Embryonic facial prominence (tissue), 1 donor: ENCODE measurements around the gene IGSF21.
"Not testable (repeated sequence)": the region's sequence is repeated elsewhere in the genome, so short reads cannot be mapped to it uniquely, and the experiment has no call there.

Experiments
- DNase-seq: peaks from one replicate; pipeline ENCODE4 v3.0.0-alpha.2; 2016; ENCODE audit errors: extremely low spot score

Gene IGSF21

DNA sequence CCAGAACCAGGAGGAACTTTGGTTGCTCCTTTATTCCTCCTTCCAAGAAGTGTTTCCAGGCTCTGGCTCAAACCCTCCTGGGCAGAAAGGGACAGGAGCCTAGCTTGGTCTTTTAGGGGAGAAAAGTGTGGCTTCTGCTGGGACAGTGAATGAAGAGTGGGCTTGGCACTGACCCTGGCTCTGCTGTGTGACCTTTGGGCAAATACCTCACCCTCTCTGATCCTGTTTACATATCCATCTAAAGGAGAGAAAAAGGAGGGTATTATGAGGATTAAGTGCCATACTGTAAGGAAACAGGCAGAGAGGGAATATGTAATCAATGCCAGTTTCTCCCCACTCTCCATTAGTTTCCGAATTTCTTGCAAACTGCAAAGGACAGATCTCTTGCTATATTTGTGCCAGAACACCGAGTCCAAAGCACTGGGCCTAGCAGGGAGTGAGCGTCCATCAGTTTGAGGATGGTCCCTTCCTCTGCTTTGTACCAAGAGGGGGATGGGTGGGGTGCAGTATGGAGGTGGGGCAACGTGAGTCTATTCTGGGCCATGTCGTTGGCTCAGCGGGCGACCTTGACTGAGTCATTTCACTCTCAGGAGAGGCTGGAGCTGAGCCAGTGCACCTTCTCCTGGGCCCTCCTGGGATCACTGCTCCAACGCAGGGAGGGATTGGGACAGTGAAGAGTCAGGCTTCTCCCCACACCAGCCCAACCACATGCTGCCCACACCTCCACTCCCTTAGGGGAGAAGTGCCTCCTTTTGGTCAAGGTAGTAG is 38.4 kb downstream of the IGSF21 start:
- no peak for DNase-seq

DNA sequence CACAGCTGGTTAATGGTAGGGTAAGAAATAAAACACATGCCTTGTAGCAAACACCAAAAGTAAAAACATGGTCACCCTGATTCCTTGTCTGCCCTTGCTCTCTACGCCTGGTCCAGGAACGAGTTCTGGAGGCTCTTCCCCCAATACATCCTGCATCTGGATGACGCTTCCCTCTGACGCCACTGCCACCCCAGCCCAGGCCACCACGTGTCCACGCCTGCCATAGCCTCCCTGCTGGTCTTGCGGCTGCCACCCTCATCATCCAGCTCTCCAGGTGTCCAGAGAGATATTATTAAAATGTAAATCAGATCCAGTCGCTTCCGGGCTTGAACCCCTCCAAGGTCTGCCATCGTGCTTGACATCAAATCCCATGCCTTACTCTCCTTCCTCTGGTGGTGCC is 39.3 kb downstream of the IGSF21 start:
- no peak for DNase-seq

DNA sequence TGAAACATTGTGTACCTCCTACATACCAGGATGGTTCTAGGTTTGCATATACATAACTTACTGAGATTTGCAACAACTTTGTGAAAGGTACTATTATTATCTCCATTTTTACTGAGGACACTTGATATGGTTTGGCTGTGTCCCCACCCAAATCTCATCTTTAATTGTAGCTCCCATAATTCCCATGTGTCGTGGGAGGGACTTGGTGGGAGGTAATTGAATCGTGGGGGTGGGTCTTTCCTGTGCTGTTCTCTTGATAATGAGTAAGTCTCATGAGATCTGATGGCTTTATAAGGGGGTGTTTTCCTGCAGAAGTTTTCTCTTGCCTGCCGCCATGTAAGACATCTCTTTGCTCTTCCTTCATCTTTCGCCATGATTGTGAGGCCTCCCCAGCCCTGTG is 40.1 kb downstream of the IGSF21 start:
- no peak for DNase-seq

DNA sequence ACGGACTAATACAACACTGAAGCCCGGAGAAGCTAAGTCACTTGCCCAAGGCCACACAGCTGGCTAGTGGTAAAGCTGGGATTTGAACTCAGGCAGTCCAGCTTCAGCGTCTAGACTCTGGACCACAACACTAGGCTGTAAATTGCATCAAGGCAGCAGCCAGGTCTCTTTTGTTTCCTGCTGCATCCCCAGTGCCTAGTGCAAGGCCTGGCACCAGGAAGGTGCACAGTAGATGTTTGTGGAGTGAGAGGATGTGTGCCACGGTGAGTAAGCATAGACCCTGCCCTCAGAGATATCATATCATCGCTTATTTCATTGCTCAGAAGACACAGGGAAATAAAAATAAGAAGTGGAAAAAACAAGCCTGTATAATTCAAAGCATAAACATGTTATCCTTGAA is 40.9 kb downstream of the IGSF21 start:
- no peak for DNase-seq

DNA sequence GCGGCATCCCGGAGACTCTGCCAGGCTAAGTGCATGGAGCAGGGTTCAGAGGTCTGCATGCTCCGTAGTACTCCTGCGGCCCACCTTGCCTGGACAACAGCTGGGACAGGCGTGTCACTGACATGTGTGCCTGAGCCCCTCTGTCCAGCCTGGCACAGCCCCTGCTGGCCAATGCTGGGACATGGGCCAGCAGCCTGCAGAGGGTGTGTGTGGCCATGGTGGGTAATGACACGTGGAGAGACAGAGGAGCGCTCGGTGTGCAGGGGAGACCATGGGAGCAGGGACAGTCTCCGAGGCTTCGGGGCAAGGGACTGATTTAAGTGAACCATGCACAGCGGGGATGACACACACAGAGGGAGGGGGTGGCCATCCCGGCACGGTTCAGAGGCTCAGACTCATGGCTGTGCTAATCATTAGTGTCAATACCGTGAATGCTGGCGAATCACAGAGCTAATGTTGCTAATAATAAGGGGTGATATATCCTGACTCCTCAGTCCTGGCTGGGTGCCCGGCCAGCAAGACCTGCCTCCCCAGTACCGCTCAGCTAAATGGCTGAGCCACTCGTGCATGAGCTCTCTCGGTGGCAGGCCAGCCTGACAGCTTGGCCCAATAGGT is 41.5 kb downstream of the IGSF21 start:
- DNase-seq: no peak

DNA sequence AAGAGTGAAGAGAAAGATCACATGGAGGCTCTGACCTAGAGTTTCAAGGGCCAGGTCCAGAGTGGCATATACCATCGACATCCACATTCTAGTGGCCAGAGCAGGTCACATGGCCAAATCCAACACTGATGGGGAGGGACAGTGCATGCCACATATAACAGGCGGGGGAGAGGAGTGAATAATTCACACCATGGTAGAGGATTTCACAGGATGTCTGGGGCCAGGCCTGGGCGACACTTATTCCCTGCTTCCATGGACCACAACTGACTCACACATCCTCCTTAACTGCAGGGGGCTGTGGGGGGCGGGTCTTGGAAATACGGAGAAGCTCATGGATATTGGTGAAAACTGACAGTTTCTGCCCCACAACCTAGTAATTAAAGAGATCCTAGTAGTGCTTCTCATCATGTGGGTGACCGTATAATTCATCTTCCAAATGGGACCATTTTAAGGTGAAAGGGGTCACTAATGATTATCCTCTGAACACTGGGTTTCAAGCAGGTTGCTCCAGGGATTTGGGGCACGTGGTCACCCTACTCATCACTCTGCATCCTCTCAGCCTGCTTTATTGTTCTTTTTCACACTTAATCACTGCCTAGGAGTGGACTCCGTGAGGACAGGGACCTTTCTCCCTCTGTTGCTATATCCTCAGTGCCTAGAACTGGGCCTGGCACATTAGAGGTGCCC is 44.0 kb downstream of the IGSF21 start:
- no peak for DNase-seq

DNA sequence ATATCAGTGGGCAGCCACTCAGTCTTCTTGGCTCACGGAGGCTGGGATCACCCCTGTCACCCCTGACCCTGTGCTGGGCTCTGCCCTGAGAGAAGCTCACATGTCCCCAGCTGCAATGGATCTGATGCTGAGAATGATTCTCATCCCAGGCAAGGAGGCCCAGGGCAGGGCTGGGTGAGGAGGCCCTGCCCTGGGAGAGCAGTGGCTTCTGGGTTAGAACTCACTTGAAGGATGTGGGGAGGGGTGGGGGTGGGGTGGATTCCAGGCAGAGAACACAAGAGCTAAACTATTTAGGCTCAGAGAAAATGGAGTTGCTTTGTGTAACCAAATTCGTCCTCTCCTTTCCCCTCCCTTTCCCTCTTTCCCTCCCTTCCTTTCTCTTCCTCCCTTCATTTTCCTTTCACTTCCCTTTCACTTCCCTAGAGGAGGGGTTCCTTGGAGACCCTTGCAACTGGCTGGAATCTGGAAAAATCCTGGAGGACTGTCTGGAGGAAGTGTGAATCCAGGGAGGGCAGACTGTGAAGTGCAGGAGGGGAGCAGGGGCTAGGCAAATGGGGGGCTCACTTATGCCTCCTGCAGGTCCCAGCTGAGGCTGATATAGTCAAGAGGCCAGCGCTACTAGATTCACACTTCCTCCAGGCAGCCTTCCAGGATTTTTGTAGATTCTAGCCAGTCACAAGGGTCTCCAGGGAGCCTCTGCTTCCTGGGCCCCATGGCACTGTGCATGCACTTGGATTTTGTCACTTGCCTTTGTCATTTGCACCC is 47.0 kb downstream of the IGSF21 start:
- DNase-seq: no peak

DNA sequence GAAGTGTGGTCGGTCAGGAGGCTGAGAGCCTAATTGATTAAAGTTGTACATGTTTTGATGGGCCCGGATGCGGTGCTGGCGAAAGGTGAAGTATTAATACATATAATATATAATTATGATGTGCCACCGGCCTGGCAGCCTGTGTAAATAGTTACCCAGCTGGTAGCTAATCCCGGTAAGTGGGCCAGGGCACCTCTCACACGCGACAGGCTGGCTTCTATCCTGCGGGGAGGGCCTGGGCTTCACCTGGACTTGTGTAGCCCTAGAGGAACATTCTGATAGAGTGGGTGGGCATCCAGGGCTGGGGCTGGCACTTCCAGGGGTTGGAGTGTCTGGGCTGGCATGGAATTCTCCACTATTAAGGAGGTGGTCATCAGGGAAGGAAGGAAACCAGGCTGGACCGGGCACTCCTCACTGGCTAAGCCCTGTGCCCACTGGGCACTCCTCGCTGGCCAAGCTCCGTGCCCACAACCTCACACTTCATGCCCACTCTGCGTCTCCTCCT is 48.3 kb downstream of the IGSF21 start:
- DNase-seq: no peak

DNA sequence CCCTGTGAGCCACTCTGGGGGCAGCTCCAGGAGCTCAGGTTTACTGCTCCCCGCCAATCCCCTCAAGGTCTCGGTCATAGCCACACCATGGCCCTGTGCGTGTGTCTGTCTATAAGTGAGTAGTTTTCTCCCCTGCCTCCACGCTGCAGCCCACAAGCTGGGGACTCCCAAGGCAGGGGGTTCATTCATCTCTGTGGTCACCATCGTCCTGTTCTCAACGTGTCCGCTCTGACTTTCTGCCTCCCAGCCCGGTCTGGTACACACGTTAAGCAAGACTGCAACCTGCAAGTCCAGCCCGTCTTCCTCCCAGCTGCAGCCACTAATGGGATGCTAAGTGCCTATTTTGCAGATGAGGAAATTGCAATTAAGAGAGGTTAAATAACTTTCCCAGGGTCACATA is 49.8 kb downstream of the IGSF21 start:
- DNase-seq: no peak

DNA sequence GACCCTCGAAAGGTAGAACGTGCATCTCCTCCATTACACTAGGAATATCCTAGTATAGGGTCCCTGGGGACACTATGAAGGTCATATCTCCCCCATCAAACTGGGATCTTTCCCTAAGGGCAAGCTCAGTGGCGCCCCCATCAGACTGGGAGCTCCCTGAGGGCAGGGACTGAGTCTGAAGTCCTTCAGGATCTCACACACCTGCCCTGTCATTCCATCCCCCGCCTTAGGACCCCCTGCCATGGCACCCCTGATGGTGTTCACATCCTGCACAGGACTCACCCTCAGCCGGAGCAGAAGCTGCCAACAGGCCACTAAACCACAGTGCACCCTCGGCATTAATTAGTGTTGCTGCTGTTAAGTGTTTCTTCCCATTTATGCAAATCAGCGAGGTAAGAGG is 50.4 kb downstream of the IGSF21 start:
- DNase-seq: no peak

DNA sequence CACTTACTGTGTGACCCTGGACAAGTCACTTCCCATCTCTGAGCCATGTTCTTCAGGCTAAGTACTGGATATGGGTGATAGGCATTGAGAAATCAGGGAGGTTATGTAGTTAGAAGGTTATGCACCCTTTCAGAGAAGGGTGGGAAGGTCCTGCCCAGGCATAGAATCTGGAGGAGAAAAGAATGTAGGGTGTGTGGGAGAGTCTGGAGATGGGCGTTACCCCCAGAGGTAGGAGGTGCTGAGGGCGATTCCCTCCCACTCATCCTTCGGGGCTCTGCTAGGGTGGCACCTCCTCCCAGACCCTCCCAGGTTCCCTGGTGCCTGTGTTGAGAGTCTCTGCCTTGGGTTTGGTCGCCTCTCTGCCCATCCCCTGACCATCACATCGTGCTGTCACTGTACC is 51.1 kb downstream of the IGSF21 start:
- DNase-seq: no peak

DNA sequence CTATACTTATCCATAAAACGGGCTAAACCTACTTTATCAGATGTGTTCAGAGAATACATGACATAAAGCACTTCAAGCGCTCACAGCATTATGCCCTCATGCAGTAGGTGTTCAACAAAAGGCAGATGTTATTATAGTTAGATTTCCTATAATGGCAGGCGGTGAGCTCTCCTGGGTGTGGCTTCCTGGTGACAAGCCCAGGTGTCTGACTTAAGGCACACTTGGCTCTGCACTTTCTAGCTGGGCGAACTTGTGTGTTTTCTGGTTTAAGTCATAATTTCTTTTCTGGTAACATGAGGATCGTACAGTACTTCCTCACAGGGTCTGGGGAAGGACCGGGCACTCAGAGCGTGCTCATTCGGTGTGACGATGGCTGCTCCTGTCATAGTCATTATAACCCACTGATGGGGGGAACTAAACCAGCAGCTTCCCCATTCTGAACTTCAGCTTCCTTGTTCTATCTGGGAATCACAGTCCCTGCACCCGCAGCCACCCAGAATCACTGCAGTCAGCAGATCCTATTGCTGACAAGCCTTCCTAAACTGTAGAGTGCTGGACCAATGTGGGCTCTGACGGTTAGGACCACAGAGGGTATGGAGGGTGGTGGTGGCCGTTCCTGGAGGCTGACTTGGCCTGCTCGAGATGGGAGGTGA is 52.8 kb downstream of the IGSF21 start:
- DNase-seq: no peak

DNA sequence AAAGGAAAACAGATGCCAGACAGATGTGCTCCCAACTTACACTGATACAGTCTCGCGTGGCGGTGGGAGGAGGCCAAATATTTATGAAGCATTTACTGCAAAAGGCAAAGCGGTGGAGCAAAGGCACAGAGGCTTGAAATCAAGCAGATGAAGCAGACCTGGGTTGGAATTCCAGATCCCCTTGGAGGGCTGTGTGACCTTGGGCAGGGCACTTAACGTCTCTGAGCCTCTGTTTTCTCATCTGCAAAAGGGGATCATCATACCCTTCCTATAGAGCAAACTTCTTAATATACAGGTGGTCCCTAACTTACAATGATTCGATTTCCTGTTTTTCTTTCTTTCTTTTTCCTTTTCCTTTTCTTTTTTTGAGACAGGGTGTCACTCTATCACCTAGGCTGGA is 54.1 kb downstream of the IGSF21 start:
- DNase-seq: no peak

DNA sequence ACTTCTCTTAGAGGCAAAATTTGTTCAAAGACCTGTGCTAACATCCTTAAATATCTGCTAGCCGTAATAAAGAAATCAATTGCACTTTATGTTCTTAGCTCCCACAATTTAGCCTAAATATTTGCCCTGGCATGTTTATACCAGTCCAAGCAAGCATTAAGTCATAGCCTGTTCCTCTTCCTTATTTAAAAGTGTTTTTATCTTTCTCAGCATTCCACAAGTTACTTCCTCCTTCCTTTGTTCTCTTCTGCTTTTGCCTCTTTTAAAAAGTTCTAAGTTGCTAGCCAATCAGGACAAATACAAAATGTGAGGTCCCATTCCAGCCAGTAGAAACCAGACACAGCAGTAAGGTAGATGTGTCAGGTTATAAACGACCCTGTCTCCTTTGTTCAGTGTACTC is 58.0 kb downstream of the IGSF21 start:
- DNase-seq: not testable (repeated sequence)

DNA sequence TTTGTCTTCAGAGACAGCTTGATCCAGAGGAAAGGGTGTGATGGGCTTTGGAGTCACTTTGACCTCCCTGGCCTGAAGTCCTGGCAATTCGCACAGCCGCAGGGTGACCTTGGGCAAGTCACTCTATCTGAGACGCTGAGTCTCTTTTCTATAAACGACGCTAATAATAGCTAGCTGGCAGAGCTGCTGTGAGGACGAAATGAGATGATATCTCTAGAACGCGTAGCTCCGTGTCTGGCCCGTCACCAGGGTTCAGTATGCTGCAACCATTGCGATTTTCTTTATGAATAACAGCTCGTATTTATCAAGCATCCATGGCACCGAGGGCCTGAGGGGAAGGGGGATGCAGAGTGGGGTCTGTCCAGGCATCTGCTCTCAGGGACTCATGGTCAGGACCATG is 58.7 kb downstream of the IGSF21 start:
- DNase-seq: no peak

DNA sequence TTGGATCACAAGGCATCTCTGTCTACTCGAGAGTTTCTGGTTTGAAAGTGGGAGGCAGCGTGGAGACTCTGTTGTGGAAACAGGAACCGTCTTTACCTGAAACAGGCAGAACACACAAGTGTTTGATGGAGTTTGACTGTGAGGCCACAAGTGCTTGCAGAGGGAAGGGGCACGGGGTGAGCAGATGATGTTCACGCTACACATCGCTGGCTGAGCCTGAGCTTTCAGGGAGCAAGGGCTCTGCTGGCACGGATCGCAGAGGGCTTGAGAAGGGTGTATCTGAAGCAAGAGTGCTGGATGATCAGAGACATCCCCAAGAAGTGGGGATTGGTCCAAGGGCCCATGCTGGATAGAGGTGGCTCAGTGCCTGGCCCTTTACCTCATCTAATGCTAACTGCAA is 59.3 kb downstream of the IGSF21 start:
- no peak for DNase-seq

DNA sequence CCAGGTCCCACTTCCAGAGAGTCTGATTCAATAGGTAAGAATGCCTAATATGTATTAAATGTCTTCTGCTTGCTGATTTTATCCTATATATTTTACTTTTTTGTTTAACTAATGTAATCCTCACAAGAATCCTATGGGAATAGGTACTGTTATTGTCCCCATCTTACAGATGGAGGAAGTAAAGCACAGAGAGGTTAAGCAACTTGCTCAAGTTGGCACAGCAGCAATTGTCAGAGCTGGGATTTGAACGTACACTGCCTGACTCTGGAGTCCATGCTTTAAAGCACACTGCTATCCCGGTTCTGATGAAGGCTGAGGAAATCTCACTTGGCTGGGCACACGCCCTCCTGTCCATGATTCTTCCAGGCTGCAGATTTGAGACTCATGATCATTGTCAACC is 62.8 kb downstream of the IGSF21 start:
- no peak for DNase-seq

DNA sequence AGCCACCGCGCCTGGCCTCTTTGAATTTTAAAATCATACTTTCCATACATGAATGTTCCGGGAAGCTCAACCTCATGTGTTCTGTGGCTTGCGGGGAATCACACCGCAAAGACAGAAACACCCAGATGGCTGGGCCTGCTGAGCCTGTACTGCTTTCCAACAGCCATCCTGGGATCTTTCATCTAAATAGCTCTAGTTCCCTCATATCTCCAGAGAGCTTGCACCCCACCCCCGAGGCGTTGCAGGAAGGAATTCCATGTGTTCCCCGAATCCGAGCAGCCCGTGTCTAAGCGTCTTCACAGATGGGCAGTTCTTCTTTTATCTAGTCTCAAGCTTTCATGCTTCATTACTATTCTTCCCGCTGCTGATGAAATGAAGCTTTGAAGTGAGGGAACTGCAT is 66.4 kb downstream of the IGSF21 start:
- DNase-seq: no peak

DNA sequence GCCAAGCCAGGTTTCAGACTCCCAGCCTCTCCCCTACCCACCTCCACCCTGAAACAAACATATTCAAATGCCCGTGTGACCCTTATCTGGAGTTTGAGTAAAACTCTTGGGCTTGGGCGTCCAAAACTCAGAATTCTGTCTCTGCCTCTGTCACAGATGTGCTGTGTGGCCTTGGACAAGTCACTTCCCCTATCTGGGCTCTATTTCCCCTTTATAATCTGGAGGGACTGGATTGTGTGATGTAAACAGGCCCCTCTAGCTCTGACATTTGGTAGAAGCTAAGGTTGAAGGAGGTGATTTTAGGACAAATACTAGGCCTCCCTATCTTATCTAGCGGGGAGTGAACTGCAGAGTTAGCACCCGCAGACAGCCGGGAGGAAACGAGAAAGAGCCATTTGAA is 67.5 kb downstream of the IGSF21 start:
- no peak for DNase-seq

DNA sequence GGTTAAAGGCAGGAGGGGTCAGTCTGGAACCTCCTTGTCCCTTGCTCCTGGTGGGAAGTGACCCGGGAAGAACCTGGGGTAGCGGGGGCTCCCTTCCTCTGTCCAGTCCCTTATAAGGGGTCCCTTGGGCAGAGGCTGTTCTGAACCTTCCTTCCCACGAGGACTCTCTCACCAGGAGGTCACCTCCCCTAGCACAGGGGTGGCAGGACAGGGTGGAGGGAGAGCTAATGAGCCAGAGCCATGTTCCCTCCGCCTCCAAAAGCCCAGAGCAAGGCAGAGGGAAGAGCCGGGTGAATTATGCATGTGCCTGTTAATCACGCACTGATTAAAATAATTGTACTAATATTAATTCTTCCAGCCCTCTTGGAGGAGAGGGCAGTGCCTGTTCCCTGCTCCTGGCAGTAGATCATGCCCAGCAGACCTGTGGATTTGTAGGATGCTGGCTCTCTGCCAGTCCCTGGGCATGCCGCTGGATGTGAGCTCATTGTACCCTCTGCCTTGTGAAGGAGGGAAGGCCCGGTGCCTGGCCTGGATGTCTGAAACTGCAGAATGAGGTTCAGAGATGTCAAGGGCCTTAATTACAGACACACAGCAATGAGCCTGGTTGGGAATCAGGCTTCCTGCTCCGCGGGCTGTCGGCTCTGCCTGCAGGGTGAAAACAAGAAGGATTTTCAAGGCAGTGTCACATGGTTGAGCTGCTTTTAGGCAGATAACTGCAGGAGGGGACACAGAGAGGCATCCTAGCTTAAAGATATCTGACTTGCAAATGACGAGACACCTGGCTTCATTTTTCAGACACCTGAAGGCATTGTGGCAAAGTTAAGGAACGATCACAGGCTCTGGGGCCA is 68.2 kb downstream of the IGSF21 start:
- DNase-seq: no peak

DNA sequence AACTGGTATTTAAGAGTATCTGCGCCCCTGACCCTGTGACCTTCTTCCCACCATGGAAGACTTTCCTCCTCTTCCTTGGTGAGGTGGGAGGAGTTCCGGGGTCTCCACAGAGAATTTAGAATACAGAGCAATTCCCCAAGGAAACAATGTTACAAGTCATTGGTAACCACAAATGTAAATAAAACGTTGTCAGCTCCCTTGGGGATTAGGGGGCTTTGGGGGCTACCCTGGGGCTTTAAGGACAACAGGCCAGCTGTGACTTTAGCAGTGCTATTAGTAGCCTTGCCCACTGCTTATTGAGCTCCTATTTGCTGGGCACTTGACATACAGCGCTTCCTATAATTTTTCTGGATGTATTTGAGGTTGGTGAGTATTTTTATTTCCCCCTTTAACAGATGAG is 69.0 kb downstream of the IGSF21 start:
- DNase-seq: no peak
